Colonic mucosa (tissue), 4 donors: ENCODE results near the gene MARCHF6. TPM values are rescaled to one million over a fixed set of nuclear protein-coding genes. Genes with fewer than 3 reads are reported as not detected.
"Not testable (repeated sequence)": the region's sequence is repeated elsewhere in the genome, so short reads cannot be mapped to it uniquely, and the experiment has no call there.

Source experiments
- DNase-seq: peaks from one replicate; pipeline ENCODE4 v3.0.0-alpha.2; 2020
- H3K27ac ChIP-seq: fragments of 200-600 bp; one replicate; pipeline ENCODE4 v1.8.0; 2021
- H3K27me3 ChIP-seq: fragments of 200-600 bp; one replicate; pipeline ENCODE4 v1.8.0; 2021
- H3K36me3 ChIP-seq: fragments of 200-600 bp; one replicate; pipeline ENCODE4 v1.8.0; 2021
- H3K4me1 ChIP-seq: fragments of 200-600 bp; one replicate; pipeline ENCODE4 v1.8.0; 2021; ENCODE audit warnings: mild to moderate bottlenecking
- H3K4me3 ChIP-seq: fragments of 200-600 bp; one replicate; pipeline ENCODE4 v1.8.0; 2021
- H3K9ac ChIP-seq, 2 donors: one replicate each; pipeline ENCODE4 v1.7.0; 2013; ENCODE audit warnings: control low read depth in 2 of 2, low read depth in 2 of 2, low read length in 2 of 2
- H3K9me3 ChIP-seq: fragments of 200-600 bp; one replicate; pipeline ENCODE4 v1.8.0; 2021
- intact Hi-C: fragments of 100-400 bp; cut with DNase I; formaldehyde crosslinking; loops from one replicate; pipeline ENCODE4 v1.14.1; 2022
- total RNA-seq, 2 donors: library from RNA; stranded (reverse); fragmentation: NEBNext Ultra II Directional in 1 of 2; extraction: Animal tissue kit (Norgen Biotek cat#: 25700) in 1 of 2; gene quantifications; one replicate each; pipeline ENCODE4 v1.2.1, GENCODE V29; 2021
- TF ChIP-seq, protein P1 (sequence below): fragments of 200-600 bp; IDR thresholded peaks from one replicate; pipeline ENCODE4 v1.8.0; 2022; ENCODE audit warnings: antibody characterized with exemption, mild to moderate bottlenecking
- donor health status: healthy.
- donor health status: DM: no; HTN: no; CAD: no.
- donor health status: DM: no; HTN: no; CAD: no.

The MARCHF6 gene
- total RNA-seq, 2 donors from 2014 or later = 108 to 155 TPM

GRCh38 chr5:10338686-10339057 is 14.8 kb upstream of the MARCHF6 start:
- no peaks in the 10 kb centered on the region for H3K4me1 ChIP-seq
- no peak for DNase-seq
- no peaks in the 10 kb centered on the region for H3K27me3 ChIP-seq
- no peaks in the 10 kb centered on the region for H3K36me3 ChIP-seq
- H3K27ac ChIP-seq = no peak overlapping the region
- intact Hi-C loops = no loop called here
- H3K9ac ChIP-seq = no peak overlapping the region
- H3K4me3 ChIP-seq = no peak overlapping the region
- no peaks in the 10 kb centered on the region for H3K9me3 ChIP-seq
- TF ChIP-seq, protein P1, sequence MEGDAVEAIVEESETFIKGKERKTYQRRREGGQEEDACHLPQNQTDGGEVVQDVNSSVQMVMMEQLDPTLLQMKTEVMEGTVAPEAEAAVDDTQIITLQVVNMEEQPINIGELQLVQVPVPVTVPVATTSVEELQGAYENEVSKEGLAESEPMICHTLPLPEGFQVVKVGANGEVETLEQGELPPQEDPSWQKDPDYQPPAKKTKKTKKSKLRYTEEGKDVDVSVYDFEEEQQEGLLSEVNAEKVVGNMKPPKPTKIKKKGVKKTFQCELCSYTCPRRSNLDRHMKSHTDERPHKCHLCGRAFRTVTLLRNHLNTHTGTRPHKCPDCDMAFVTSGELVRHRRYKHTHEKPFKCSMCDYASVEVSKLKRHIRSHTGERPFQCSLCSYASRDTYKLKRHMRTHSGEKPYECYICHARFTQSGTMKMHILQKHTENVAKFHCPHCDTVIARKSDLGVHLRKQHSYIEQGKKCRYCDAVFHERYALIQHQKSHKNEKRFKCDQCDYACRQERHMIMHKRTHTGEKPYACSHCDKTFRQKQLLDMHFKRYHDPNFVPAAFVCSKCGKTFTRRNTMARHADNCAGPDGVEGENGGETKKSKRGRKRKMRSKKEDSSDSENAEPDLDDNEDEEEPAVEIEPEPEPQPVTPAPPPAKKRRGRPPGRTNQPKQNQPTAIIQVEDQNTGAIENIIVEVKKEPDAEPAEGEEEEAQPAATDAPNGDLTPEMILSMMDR = no peak

GRCh38 chr5:10339058-10339811 is 14.3 kb upstream of the MARCHF6 start:
- intact Hi-C loops = no loop called here
- Histone ChIP-seq H3K27ac (no peak overlapping the region), H3K9me3 (no peaks in the 10 kb centered on the region), H3K36me3 (no peaks in the 10 kb centered on the region), H3K4me3 (no peak overlapping the region), H3K4me1 (no peaks in the 10 kb centered on the region), H3K27me3 (no peaks in the 10 kb centered on the region), H3K9ac (no peak overlapping the region)
- DNase-seq = no peak
- TF ChIP-seq, protein P1 = no peak

DNA sequence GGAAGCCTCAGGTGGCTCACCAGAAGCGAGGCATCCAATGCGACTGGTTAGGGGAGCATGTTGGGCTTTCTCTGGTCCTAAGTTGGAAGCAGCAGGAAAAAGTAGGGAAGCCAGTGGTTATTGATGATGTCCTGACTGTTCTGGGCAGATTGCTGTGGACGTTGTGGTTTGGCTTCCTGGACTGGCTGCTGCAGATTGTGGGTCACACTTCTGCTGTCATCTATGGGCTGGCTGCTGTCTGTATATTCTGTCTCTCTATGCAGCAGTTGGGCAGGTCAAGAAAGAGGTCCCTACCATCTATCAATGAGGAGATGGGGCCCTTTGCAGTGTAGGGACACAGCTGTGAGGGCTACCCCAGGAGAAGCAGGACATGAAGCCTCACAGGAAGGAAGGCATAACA is 13.5 kb upstream of the MARCHF6 start:
- no peak overlapping the region for H3K9ac ChIP-seq
- H3K9me3 ChIP-seq = no peaks in the 10 kb centered on the region
- no peak overlapping the region for H3K4me3 ChIP-seq
- TF ChIP-seq, protein P1 = no peak
- no peaks in the 10 kb centered on the region for H3K36me3 ChIP-seq
- H3K27ac ChIP-seq = no peak overlapping the region
- intact Hi-C loops = no loop called here
- no peaks in the 10 kb centered on the region for H3K4me1 ChIP-seq
- no peak for DNase-seq
- no peaks in the 10 kb centered on the region for H3K27me3 ChIP-seq

DNA sequence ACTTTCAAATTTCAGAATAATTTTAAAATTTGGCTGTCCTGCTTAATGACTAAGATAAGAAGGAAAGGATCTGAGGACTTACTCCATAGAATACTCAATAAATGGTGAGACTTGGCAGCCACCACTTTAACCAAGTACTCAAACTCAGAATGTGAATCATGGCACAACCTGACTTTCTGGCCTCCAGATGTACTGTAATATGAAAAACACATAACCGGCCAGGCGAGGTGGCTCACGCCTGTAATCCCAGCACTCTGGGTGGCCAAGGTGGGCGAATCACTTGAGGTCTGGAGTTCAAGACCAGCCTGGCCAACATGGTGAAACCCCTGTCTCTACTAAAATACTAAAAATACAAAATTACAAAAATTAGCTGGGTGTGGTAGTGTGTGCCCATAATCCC is 10.0 kb upstream of the MARCHF6 start:
- H3K27me3 ChIP-seq = no peaks in the 10 kb centered on the region
- H3K36me3 ChIP-seq = no peaks in the 10 kb centered on the region
- TF ChIP-seq, protein P1 = no peak
- intact Hi-C loops = no loop called here
- DNase-seq = no peak
- no peaks in the 10 kb centered on the region for H3K9me3 ChIP-seq
- H3K9ac ChIP-seq = no peak overlapping the region
- H3K27ac ChIP-seq = no peak overlapping the region
- H3K4me1 ChIP-seq = no peaks in the 10 kb centered on the region
- no peak overlapping the region for H3K4me3 ChIP-seq

DNA sequence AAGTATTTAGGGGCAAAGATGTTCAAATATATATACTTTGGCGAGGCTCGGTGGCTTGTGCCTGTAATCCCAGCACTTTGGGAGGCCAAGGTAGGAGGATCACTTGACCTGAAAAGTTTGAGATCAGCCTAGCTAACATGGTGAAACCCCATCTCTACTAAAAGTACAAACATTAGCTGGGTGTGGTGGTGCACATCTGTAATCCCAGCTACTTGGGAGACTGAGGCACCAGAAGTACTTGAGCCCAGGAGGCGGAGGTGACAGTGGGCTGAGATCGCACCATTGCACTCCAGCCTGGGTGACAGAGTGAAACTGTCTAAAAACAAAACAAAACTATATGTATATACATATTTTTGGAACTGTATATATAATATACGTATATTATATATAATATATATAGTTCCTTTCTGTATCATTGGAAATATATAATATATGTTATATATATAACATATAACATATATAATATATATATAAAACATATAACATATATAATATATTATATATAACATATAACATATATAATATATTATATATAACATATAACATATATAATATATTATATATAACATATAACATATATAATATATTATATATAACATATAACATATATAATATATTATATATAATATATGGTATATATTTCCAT is 8.9 kb upstream of the MARCHF6 start:
- H3K27ac ChIP-seq, intact Hi-C loops: not testable (repeated sequence)

DNA sequence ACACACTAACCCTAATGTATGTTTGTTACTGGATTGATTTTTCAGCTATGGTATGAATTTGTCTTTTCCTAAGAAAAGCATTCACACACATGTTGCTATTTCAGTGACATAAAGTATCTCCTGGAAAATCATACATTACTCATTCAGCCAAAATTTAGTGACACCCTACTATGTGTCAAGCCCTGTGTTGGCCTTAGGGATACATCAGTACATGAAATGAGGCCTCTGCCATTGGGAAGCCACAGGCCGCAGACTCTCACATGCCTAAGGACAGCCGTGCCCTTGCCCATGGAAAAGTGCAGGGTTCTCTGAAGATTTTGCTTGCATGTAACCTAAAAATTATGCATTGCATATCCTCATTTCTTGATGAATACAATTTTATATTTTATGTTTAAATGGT is 5.2 kb upstream of the MARCHF6 start:
- DNase-seq = no peak
- no peaks in the 10 kb centered on the region for H3K36me3 ChIP-seq
- no peak overlapping the region for H3K9ac ChIP-seq
- no peak overlapping the region for H3K27ac ChIP-seq
- H3K4me3 ChIP-seq = no peak overlapping the region
- H3K9me3 ChIP-seq = no peaks in the 10 kb centered on the region
- intact Hi-C loops = no loop called here
- TF ChIP-seq, protein P1 = no peak
- no peaks in the 10 kb centered on the region for H3K27me3 ChIP-seq
- H3K4me1 ChIP-seq = no peaks in the 10 kb centered on the region

More for the DNA sequence above, 8.9 kb upstream of the MARCHF6 start:
- not testable (repeated sequence) for H3K4me1 ChIP-seq, H3K9me3 ChIP-seq, H3K9ac ChIP-seq, H3K36me3 ChIP-seq, DNase-seq, H3K4me3 ChIP-seq, H3K27me3 ChIP-seq
